HG02798 (cell line): Measurements from ENCODE around the gene LMNTD1.
"Not testable (repeated sequence)": the region's sequence is repeated elsewhere in the genome, so short reads cannot be mapped to it uniquely, and the experiment has no call there.

ENCODE experiments used
- ATAC-seq: cut with Tn5 transposase; IDR thresholded peaks from one replicate; pipeline ENCODE4 v1.9.1; 2021; ENCODE audit warnings: mild to moderate bottlenecking; ENCODE audit not compliant: unreplicated experiment, poor library complexity

The LMNTD1 gene, protein sequence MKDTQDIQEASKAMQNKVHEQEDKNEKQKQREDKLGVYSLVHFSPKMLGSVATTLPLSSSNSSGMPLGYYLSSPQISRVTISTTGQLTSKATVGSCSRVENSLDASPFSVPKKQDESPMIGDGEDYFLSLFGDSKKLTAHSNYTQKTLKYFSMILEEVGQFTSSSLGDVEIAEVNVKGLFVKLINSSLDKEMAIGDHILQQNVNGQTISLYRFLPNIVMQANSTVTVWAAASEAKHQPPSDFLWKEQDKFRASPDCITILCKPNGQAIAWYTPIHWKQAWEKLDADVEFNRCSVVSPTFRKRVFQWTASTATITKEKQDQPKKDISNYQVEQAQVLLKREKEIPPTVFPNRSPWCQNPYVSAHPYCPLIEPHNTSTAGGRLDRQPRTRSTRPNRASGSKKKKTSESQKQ

GRCh38 chr12:25553098-25553497 lies at the start of gene LMNTD1:
LMNTD1 (minus strand) TSS chr12:25553283; CDS start chr12:25552959, 324 bp downstream.
- ATAC-seq: no peak

DNA sequence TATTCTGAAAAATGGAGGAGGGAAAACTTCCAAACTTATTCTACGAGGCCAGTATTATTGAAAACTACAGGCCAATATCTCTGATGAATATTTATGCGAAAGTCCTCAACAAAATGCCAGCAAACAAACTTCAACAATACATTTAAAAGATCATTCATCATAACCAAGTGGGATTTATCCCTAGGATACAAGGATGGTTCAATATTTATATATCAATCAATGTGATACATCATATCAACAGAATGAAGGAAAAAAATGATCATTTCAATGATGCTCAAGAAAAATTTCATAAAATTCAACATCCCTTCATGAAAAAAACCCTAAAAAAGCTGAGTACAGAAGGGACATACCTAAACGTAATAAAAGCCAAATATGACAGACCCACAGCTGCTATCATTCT lies 45.9 kb upstream of the LMNTD1 start:
- no peak for ATAC-seq

- ATAC-seq: not testable (repeated sequence)
These were observed 42.4 kb upstream of the LMNTD1 start for GRCh38 chr12:25595496-25595895.

DNA sequence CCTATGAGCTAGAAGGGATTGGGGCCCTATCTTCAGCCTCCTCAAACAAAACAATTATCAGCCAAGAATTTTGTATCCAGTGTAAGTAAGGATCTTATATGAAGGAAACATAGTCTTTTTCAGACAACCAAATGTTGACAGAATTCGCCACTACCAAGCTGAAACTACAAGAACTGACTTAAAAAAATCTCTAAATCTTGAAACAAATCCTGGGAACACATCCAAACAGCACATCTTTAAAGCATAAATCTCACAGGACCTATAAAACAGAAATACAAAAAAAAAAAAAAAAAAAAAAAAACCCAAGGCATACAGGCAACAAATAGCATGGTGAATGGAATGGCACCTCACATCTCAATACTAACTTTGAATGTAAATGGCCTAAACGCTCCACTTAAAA lies 41.3 kb upstream of the LMNTD1 start:
- no peak for ATAC-seq

DNA sequence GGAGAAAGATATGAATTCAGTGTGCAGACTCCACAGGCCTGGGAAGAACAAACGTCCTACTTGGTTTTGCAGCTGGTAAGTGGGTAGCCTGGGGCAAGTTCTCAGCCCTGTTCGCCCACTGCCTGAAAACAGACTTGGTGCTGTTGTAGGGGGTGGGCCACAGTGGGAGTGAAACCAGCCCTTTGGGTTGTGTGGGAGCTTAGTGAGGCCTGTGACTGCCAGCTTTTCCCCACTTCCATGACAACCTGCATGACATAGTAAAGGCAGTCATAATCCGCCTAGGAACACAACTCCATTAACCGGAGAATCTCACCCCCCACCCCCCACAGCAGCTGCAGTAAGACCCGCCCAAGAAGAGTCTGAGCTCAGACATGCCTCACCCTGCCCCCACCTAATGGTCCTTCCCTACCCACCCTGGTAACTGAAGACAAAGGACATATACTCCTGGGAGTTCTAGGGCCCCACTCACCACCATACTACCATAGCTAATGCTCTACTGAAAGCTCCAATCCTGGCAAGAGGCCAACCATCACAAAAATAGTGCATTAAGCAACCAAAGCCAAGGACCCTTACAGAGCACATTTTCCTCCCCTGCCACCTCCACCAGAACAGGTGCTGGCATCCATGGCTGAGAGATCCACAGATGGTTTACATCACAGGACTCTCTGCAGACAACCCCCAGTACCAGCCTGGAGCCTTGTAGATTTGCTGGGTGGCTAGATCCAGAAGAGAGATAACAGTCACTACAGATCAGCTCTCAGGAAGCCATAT lies 39.8 kb upstream of the LMNTD1 start:
- no peak for ATAC-seq

GRCh38 chr12:25591144-25591543 lies 38.1 kb upstream of the LMNTD1 start:
- no peak for ATAC-seq

DNA sequence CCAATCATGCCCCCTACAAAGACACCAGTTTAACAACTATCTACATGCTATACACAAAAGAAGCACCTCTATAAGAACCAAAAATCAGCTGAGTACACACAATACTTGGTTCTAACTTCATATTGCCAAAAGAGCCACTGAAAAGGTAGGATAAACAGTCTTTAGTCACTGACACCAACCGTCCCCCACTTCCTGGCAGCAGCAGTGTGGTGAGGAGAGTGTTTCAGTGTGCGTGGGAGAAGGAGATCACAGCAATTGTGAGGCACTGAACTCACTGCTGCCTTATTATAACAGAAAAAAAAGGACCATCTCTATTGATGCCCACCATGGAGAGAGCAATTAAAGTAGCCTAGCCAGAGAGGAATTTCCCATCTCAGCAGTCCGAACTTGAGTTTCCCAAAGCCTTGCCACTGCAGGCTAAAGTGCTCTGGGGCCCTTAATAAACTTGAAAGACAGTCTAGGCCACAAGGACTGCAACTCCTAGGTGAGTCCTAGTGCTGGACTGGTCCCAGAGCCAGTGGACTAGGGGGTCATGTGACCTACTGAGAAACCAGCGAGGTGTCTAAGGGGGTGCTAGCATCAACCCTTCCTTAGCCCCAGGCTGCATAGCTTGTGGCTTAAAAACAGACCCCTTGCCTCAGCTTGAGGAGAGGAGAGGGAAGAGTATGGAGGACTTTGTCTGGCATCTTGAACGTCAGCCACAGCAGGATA lies 37.1 kb upstream of the LMNTD1 start:
- peak; percentile 65 for ATAC-seq

DNA sequence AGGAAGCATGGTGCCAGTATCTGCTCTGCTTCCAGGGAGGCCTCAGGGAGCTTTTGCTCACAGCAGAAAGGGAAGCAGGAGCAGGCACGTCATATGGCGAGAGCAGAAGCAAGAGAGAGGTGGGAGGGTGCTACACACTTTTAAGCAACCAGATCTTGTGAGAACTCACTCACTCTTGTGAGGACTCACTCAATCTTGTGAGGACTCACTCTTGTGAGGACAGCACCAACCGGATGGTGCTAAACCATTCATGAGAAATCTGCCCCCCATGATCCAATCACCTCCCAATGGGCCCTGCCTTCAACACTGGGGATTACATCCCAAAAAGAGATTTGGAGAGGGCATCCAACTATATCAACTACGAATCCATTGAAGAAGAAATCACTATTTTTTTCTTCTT lies 34.3 kb upstream of the LMNTD1 start:
- ATAC-seq: no peak

GRCh38 chr12:25585662-25586061 lies 32.6 kb upstream of the LMNTD1 start:
- ATAC-seq: no peak

GRCh38 chr12:25585021-25585523 lies 32.0 kb upstream of the LMNTD1 start:
- ATAC-seq: no peak

DNA sequence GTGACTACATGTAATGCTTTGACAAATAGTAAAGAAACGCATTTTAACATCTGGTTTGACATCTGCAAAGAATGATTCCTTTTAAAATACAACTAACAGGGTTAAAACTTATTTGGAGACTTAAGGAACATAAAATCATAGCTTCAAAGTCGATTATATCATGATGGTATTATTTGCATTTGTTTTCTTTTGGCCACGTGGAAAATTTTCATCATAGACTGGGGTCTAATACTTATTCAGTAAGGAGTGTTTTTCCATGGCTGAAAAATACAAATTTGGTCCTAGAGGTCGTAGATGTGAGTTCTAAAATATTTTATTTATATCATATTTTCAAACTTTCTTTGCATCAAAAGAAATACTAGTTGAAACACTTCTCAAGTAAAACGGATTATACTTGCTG lies 31.5 kb upstream of the LMNTD1 start:
- ATAC-seq: no peak

DNA sequence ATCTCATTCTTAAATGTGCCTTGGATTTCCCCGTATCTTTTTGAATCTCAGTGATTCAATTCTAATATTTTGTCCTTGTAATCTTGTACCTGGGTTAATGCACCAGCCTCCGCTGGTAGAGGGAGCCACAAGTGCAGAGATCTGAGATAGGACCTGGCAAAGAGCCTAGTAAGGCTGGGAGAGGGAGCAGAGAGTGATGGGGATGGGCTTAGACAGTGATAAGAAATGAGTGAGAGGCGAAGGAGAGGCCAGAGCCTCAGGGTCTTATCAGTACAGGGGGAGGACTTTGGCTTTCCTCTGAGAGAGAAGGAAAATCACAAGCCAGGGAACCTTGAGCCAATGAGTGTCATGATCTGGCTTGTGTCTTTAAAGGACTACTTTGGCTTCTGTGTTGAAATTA lies 30.5 kb upstream of the LMNTD1 start:
- no peak for ATAC-seq

DNA sequence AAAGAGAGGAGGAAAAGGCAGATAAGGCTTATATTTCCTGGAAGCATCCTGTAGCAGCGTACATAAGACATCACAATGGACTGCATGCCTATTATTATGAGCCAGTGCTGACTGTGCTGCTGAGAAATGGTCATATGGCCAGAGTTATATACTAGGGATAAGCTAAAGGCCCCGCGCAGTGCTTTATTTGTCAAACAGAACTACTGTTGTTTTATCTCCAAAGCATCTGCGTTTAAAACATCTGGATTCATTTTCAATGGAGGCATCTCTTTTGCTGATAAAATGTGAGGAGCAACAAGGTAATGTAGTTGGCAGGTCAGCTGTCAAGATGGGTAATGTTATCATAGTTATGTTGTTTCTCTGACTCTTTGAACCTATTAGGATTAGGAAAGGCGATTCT lies 28.0 kb upstream of the LMNTD1 start:
- no peak for ATAC-seq

DNA sequence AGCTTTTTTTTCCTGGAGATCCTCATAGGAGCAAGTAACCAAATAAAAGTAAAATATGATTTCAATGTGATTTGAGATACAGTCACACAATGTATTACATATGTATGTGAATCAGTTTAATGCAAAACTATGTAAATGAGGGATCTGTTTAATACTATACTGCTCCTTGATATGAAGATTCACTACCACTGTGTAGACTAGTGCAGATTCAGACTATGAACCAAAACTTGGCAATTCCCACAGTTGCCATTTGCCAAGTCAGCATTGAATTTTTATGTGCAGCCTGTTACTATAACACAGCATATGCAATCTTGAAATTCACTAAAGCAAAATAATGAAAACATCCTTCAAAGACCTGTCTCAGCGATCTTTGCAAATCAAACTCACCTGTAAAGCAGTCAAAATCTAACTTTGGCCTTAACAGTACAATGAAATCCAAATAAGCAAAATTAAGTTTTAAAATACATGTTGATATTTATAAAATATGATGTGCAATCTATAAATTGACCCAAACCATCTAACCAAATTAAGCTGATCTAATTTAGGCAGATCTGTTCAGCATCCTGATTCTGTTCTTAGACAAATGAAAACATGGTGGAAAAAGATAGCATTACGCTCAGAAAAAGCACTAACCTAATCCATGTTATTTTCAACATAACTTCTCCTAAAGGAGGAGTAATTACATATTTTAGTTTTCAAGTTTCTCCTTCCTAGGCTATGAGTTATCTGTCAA lies 25.5 kb upstream of the LMNTD1 start:
- ATAC-seq: no peak

GRCh38 chr12:25574761-25575160 lies 21.7 kb upstream of the LMNTD1 start:
- ATAC-seq: no peak

DNA sequence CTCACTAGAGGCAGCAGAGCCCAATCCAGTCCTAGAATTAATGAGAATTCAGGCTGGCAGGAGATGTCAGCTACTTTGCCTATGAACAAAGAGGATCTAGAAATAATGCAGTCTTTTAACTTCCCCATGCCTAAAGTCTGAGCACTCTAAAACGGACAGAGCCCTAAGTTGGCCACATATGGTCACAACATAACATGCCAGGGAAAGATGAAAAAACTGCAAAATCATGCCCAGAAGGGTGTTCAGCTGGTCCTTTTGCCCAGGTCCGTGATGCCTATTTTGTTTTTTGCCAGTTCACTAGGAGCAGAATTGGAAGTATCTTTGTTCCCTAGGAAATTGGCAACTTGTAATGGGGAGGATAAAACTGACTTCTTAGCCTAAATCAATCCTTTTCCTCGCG lies 20.3 kb upstream of the LMNTD1 start:
- ATAC-seq: no peak

- no peak for ATAC-seq
These were observed 17.3 kb upstream of the LMNTD1 start for GRCh38 chr12:25570418-25570817.

- ATAC-seq: no peak
These were observed 13.3 kb upstream of the LMNTD1 start for GRCh38 chr12:25566202-25566949.

DNA sequence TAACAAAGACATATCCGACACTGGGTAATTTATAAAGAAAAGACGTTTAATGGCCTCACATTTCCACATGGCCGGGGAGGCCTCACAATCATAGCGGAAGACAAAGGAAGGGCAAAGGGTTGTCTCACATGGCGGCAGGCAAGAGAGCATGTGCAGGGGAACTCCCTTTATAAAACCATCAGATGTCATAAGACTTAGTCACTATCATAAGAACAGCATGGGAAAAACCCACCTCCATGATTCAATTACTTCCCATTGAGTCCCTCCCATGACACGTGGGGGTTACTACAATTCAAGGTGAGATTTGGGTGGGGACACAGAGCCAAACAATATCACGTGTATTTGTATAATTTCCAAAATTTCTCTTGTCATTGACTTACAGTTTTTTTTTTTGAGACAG lies 5.5 kb upstream of the LMNTD1 start:
- no peak for ATAC-seq
